Pancreas (tissue), 10 donors: Measurements from ENCODE around the gene DYNLT1. TPM values are rescaled to one million over a fixed set of nuclear protein-coding genes. Genes with fewer than 3 reads are reported as not detected.

Source experiments
- ATAC-seq, 4 donors: fragments of 200-7000 bp; cut with Tn5 transposase; one replicate each; pipeline versions ENCODE4 v1.8.0 to v1.9.1; 2020; ENCODE audit warnings: mild to moderate bottlenecking in 4 of 4, moderate library complexity in 4 of 4
- DNase-seq, 6 donors: peaks; one replicate each; pipeline ENCODE4 v3.0.0-alpha.2; 2020
- FAIRE-seq: peaks from 2 replicates; lab custom pipeline; 2012; peaks lifted over from hg19 to GRCh38; lab: Jason Lieb, UNC
- H3K27ac ChIP-seq, 4 donors: fragments of 200-600 bp; sonication (generic); 1 replicate in 3 of 4; 2 replicates in 1 of 4; pipeline versions ENCODE4 v1.5.0 to v1.8.0; 2020
- H3K27me3 ChIP-seq, 4 donors: fragments of 200-600 bp; one replicate each; pipeline ENCODE4 v1.8.0; 2021
- H3K36me3 ChIP-seq, 3 donors: fragments of 200-600 bp; sonication (generic) in 1 of 3; one replicate each; pipeline versions ENCODE4 v1.5.0 to v1.8.0; 2020 to 2021
- H3K4me1 ChIP-seq, 3 donors: fragments of 200-600 bp; one replicate each; pipeline ENCODE4 v1.8.0; 2021
- H3K4me3 ChIP-seq, 4 donors: fragments of 200-600 bp; sonication (generic) in 2 of 4; one replicate each; pipeline versions ENCODE4 v1.5.0 to v1.8.0; 2020 to 2021
- H3K9me3 ChIP-seq, 4 donors: fragments of 200-600 bp; one replicate each; pipeline ENCODE4 v1.8.0; 2021
- WGBS, 2 donors: extraction: QIAGEN DNeasy Blood & Tissue Kit; methylation state at CpG; one replicate each; pipeline ENCODE4 v1.1.7; 2013; 5-methylcytosine and 5-hydroxymethylcytosine counted together
- intact Hi-C, 3 donors: fragments of 100-400 bp; cut with DNase I; formaldehyde crosslinking; loops; one replicate each; pipeline versions ENCODE4 v1.11.1 to v1.14.2; 2022
- microRNA-seq, 2 donors: library from miRNA; unstranded; fragments of <30 nt; microRNA quantifications; one replicate each; pipeline versions ENCODE4 to v1.1.0, GENCODE V29; 2019 to 2020
- polyA plus RNA-seq, 2 donors: library from polyadenylated mRNA; stranded (reverse); fragments of 200-250 nt; gene quantifications; one replicate each; pipeline ENCODE4 v1.2.3, GENCODE V29; 2013
- total RNA-seq, 6 donors: library from RNA; stranded (reverse); fragmentation: NEBNext Ultra II Directional in 4 of 6; extraction: Animal tissue kit (Norgen Biotek cat#: 25700) in 4 of 6; gene quantifications; one replicate each; pipeline versions ENCODE4 v1.2.1 to v1.2.4, GENCODE V29; 2021 to 2023
- TF ChIP-seq, protein P1 (sequence below), 4 donors: fragments of 200-600 bp; sonication (generic) in 3 of 4; IDR thresholded peaks; one replicate each; pipeline versions ENCODE4 v1.5.0 to v1.8.0; 2021; ENCODE audit warnings: antibody characterized with exemption in 4 of 4
- donor health status: healthy with polysubstance abuse.
- donor health status: DM: no; HTN: no; CAD: no; lungs with moderate emphysema.
- donor health status: DM: no; HTN: no; CAD: no.
- donor health status: control.
- donor health status: control.
- donor health status: Bipolar disorder and iron deficiency.
- donor health status: DM: yes; HTN: yes; CAD: no.
- donor health status: DM: no; HTN: no; CAD: no.
- donor health status: DM: no; HTN: no; CAD: no.
- donor health status: DM: yes; HTN: yes; CAD: no.

The DYNLT1 gene
- total and polyA plus RNA-seq, 8 donors: 19.0 to 80.9 (median 36.8) TPM

DNA sequence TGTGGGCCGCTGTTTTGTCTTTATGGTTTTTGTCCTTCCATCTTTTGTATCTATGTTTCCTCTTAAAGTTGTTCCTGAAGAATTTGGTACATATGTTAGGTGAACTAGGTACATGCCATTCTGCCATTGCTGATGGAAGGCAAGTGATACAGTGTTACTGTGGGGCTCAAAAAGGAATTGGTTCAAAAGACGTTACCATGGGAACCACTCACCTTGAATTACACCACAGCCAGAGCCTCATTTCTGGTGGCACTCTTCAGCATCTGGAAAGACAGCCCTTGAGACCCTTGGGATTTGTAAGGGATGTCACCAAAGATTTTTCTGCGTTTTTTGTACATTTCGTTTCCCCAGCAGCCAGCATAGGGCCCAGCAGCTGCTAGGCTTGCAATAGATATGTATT lies 52.7 kb downstream of the DYNLT1 start:
- no peak for DNase-seq
- no peak for ATAC-seq
- no peak overlapping the region for H3K4me3 ChIP-seq
- H3K4me1 ChIP-seq: no peaks in the 10 kb centered on the region
- 93 to 95% methylated on average over 4 of the region's 4 CpGs for WGBS, 2 donors
- no peaks in the 10 kb centered on the region for H3K9me3 ChIP-seq
- no peak for FAIRE-seq
- intact Hi-C loops: no loop called here
- no peaks in the 10 kb centered on the region for H3K27me3 ChIP-seq
- peaks cover 0 to 69% (median 18%) of the 10 kb centered on the region in 3 donors for H3K36me3 ChIP-seq
- no peak overlapping the region for H3K27ac ChIP-seq
- TF ChIP-seq, protein P1, sequence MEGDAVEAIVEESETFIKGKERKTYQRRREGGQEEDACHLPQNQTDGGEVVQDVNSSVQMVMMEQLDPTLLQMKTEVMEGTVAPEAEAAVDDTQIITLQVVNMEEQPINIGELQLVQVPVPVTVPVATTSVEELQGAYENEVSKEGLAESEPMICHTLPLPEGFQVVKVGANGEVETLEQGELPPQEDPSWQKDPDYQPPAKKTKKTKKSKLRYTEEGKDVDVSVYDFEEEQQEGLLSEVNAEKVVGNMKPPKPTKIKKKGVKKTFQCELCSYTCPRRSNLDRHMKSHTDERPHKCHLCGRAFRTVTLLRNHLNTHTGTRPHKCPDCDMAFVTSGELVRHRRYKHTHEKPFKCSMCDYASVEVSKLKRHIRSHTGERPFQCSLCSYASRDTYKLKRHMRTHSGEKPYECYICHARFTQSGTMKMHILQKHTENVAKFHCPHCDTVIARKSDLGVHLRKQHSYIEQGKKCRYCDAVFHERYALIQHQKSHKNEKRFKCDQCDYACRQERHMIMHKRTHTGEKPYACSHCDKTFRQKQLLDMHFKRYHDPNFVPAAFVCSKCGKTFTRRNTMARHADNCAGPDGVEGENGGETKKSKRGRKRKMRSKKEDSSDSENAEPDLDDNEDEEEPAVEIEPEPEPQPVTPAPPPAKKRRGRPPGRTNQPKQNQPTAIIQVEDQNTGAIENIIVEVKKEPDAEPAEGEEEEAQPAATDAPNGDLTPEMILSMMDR (IDR thresholded peaks at IDR 0.05): no peak

DNA sequence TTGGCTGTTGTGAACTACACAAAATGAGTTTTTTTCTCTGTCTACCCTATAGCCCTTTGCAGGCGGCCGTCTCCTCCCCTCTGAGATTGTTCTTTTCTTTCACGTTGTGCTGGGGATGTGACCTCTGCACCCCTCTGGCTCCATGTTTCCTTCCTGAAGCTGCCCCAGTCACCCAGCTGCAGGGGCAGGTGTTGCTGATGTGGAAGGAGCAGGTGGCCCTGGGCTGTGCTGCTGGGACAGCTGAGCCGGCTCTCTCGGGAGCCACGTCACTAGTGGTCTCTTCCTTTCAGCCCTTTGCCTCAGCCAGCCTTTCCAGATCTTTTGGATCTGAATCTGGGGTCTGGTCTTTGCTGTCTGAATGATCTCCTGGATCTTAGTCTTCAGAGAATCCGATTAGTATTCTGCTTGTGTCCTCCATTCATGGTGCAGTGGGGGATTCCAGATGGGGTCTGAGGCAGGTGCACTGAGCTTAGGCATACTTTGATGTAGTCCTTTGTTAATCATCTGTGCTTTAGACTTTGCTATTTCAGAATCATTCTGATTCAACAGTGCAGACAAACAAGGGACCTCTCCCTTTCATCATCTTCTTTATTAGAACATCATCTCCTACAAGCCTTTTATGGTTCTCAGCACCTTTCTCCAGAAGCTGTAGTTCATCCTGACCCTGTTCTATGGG lies 53.3 kb downstream of the DYNLT1 start:
- H3K36me3 ChIP-seq: peaks cover 4 to 74% (median 24%) of the 10 kb centered on the region in 3 donors
- DNase-seq: no peak
- H3K4me3 ChIP-seq: no peak overlapping the region
- 79 to 80% methylated on average over 7 of the region's 7 CpGs for WGBS, 2 donors
- H3K27ac ChIP-seq: no peak overlapping the region
- FAIRE-seq: no peak
- TF ChIP-seq, protein P1 (IDR thresholded peaks at IDR 0.05): no peak
- ATAC-seq: no peak
- H3K27me3 ChIP-seq: no peaks in the 10 kb centered on the region
- no peaks in the 10 kb centered on the region for H3K9me3 ChIP-seq
- H3K4me1 ChIP-seq: no peaks in the 10 kb centered on the region
- intact Hi-C loops: no loop called here

DNA sequence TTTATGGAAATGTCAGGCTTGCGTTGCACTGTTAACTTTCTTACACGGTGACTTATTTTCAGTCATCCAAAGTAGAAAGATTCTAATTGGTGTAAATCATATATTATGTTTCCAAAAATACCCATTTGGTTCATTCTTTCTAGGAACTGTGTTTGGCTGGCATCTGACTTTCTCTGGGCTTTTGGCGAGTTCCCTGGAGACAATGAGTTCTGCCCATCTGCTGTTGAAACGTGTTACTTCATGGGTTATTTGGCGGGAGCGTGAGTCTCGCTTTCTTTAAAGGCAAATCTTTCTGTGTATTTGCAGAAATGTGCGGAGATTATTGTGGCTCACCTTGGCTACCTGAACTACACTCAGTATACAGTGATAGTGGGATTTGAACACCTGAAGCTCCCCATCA lies 55.2 kb downstream of the DYNLT1 start:
- TF ChIP-seq, protein P1 (IDR thresholded peaks at IDR 0.05): no peak
- FAIRE-seq (no peak), ATAC-seq (no peak), DNase-seq (no peak)
- no peak overlapping the region for H3K4me3 ChIP-seq
- 85 to 87% methylated on average over 8 of the region's 8 CpGs for WGBS, 2 donors
- H3K4me1 ChIP-seq: no peaks in the 10 kb centered on the region
- no peaks in the 10 kb centered on the region for H3K27me3 ChIP-seq
- no peak overlapping the region for H3K27ac ChIP-seq
- peaks cover 5 to 87% (median 37%) of the 10 kb centered on the region in 3 donors for H3K36me3 ChIP-seq
- H3K9me3 ChIP-seq: no peaks in the 10 kb centered on the region
- intact Hi-C loops: no loop called here

DNA sequence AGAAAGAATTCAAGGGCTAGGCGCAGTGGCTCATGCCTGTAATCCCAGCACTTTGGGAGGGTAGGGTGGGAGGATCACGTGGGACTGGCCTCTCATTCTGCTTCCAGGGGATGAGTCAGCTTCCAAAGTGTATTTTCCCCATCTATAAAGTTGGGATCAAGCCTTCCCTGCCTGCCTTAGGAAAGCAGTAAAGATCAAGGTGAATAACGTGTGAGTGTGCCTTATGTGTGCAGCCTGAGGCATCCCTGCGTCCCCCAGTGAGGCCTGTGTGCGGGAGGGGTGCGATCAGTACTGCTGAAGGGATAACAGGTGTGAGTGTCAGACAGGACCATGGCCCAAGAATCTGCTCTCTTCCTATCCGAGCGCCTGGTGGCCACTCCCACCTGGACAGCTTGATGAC lies 57.9 kb downstream of the DYNLT1 start:
- Histone ChIP-seq H3K4me1 (no peaks in the 10 kb centered on the region), H3K9me3 (no peaks in the 10 kb centered on the region), H3K27me3 (no peaks in the 10 kb centered on the region), H3K36me3 (peaks cover 5 to 68% (median 31%) of the 10 kb centered on the region in 3 donors), H3K4me3 (no peak overlapping the region), H3K27ac (no peak overlapping the region)
- no peak for ATAC-seq
- TF ChIP-seq, protein P1 (IDR thresholded peaks at IDR 0.05): no peak
- FAIRE-seq: no peak
- intact Hi-C loops: no loop called here
- no peak for DNase-seq
- 95% methylated on average over 8 of the region's 8 CpGs for WGBS, 2 donors

Small RNA genes within 50 kb of the gene (microRNA-seq; reads per million reads assigned to microRNA genes)
- gene MIR7161: 0 reads per million in 2 donors

Other genes with a start within 250 kb of the DYNLT1 start
- 10 to 100 TPM; 18.9 to 32.8 (median 25.9) TPM for gene TMEM181, start 84.7 kb downstream of the DYNLT1 start, total RNA-seq
- 10 to 100 TPM; 14.1 to 19.1 TPM for gene TMEM181, start 84.7 kb downstream of the DYNLT1 start, polyA plus RNA-seq
- 1 to 10 TPM in 2 of 6 donors, under 1 TPM in 4; 0.28 to 1.9 (median 0.83) TPM for gene SYTL3, start 5.3 kb upstream of the DYNLT1 start, total RNA-seq
- 1 to 10 TPM in 1 of 2 donors, under 1 TPM in 1; 0.57 to 1.6 TPM for gene SYTL3, start 5.3 kb upstream of the DYNLT1 start, polyA plus RNA-seq
- 100 to 1,000 TPM in 3 of 6 donors, 10 to 100 TPM in 3; 68.1 to 109 (median 94.8) TPM for gene EZR, start 174.6 kb upstream of the DYNLT1 start, total RNA-seq
- 10 to 100 TPM; 70.6 to 91.6 TPM for gene EZR, start 174.6 kb upstream of the DYNLT1 start, polyA plus RNA-seq